SW480 (cell line): ENCODE data around the gene TSPAN7.

Experiments used
- DNase-seq: peaks from one replicate; pipeline ENCODE4 v3.0.0-alpha.2; 2016; ENCODE audit warnings: low spot score

The TSPAN7 gene

GRCh38 chrX:38561126-38561868 is at the start of gene TSPAN7:
TSPAN7 (plus strand) TSS chrX:38561542; CDS start chrX:38561547, 5 bp downstream.
- peak; percentile 67 for DNase-seq

- DNase-seq = peak; percentile 45
These were observed 48.1 kb upstream of the TSPAN7 start for GRCh38 chrX:38513112-38513742.

- peak; percentile 66 for DNase-seq
These were observed 47.1 kb upstream of the TSPAN7 start for GRCh38 chrX:38514016-38514854.

GRCh38 chrX:38515291-38515690 is 46.1 kb upstream of the TSPAN7 start:
- DNase-seq = no peak

GRCh38 chrX:38516196-38516774 is 45.1 kb upstream of the TSPAN7 start:
- no peak for DNase-seq

- DNase-seq = no peak
These were observed 41.7 kb upstream of the TSPAN7 start for GRCh38 chrX:38519651-38520050.

GRCh38 chrX:38538134-38538533 is 23.2 kb upstream of the TSPAN7 start:
- no peak for DNase-seq

- no peak for DNase-seq
These were observed 21.6 kb upstream of the TSPAN7 start for GRCh38 chrX:38539748-38540147.

- DNase-seq = no peak
These were observed 12.8 kb upstream of the TSPAN7 start for GRCh38 chrX:38548508-38548907.

- peak; percentile 17 for DNase-seq
These were observed 8.6 kb upstream of the TSPAN7 start for GRCh38 chrX:38552721-38553120.

- no peak for DNase-seq
These were observed 2.7 kb upstream of the TSPAN7 start for GRCh38 chrX:38558686-38559085.

GRCh38 chrX:38560776-38561125 is 591 bp upstream of the TSPAN7 start:
- no peak for DNase-seq

- peak; percentile 5 for DNase-seq
These were observed 793 bp downstream of the TSPAN7 start for GRCh38 chrX:38561951-38562719.

GRCh38 chrX:38563030-38563429 is 1.7 kb downstream of the TSPAN7 start:
- no peak for DNase-seq

- DNase-seq = no peak
These were observed 9.1 kb downstream of the TSPAN7 start for GRCh38 chrX:38570396-38570795.

- DNase-seq = no peak
These were observed 9.7 kb downstream of the TSPAN7 start for GRCh38 chrX:38571058-38571457.

GRCh38 chrX:38574858-38575257 is 13.5 kb downstream of the TSPAN7 start:
- DNase-seq = no peak

GRCh38 chrX:38575888-38576287 is 14.5 kb downstream of the TSPAN7 start:
- DNase-seq = no peak

- DNase-seq = no peak
These were observed 16.4 kb downstream of the TSPAN7 start for GRCh38 chrX:38577738-38578137.

GRCh38 chrX:38578167-38578566 is 16.8 kb downstream of the TSPAN7 start:
- peak; percentile 19 for DNase-seq

GRCh38 chrX:38583181-38583580 is 21.8 kb downstream of the TSPAN7 start:
- DNase-seq = no peak

GRCh38 chrX:38594434-38594833 is 33.1 kb downstream of the TSPAN7 start:
- DNase-seq = no peak
